Activated T-helper 1 cell treated with Interleukin-2 at 50 U/mL for 16 hours (primary cell): ENCODE data around the gene TRPC4AP.
"Not testable (repeated sequence)": the region's sequence is repeated elsewhere in the genome, so short reads cannot be mapped to it uniquely, and the experiment has no call there.

Source experiments
- DNase-seq: peaks from one replicate; pipeline ENCODE4 v3.0.0-alpha.2; 2020; ENCODE audit warnings: low read depth

Gene TRPC4AP

GRCh38 chr20:35092524-35093266 lies at the start of gene TRPC4AP:
Gene TRPC4AP (minus strand): TSS chr20:35092807. CDS start chr20:35092781, 26 bp downstream.
- peak; percentile 82 for DNase-seq

DNA sequence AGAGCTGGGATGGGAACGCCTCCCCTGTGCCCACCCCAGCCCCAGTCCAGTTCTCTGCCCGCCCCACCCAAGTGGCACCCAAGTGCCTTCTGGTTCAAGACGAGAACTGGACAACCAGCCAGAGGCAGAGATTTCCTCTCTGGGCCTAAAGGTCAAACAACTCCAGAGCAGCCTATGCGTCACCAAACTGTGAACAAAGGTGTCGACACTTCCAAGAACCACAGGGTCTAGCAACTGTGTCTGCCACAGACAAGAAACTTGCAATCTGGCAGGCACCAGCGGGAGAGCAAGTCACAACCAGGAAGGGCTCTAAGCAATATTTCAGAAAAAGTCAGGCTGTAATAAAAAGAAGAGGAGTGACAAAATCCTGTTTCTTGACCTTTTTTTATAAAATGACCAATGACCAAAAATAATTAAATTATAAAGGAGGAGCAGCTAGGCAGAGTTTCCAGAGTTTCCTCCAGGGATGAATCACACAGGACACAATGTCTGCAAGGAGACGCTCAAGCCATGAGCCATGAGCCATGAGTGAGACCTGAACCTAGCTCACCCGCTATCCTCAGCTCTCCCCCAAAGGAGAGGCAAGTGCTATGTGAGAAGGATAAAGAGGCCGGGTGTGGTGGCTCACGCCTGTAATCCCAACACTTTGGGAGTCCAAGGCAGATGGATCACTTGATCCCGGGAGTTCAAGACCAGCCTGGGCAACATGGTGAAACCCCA lies 43.4 kb upstream of the TRPC4AP start:
- DNase-seq: no peak

- no peak for DNase-seq
Measured at GRCh38 chr20:35134880-35135279, 42.3 kb upstream of the TRPC4AP start.

GRCh38 chr20:35134472-35134871 lies 41.9 kb upstream of the TRPC4AP start:
- DNase-seq: no peak

GRCh38 chr20:35133735-35134134 lies 41.1 kb upstream of the TRPC4AP start:
- no peak for DNase-seq

GRCh38 chr20:35133031-35133430 lies 40.4 kb upstream of the TRPC4AP start:
- no peak for DNase-seq

DNA sequence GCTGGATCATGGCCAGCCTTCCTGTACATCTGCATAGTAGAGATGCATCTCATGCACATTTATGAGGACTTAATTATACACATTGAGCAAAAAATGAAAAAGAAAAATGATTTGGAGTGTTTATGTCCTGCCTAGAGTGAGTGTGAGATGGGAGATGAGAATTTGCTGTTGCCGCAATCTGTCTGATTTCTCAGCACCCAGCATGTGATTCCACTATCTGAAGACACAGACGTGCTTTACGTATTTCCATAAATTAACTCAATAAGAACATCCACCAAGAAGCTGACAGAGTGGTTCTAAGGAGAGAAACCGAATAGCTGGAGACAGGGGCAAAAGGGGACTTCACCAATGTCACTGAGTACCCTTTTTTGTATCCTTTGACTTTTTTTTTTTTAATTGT lies 39.3 kb upstream of the TRPC4AP start:
- no peak for DNase-seq

DNA sequence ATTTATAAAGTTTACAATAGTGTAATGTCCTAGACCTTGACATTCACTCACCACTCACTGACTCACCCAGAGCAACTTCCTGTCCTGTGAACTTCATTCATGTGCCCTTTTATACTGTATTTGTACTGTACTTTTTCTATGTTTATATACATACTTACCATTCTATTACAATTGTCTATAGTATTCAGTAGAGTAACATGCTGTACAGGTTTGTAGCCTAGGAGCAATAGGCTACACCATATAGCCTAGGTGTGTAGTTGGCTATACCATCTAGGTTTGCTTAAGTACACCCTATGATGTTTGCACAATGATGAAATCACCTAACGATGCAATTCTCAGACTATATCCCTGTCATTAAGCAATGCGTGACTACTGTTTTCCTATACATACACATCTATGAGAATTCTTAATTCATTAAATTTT lies 37.1 kb upstream of the TRPC4AP start:
- DNase-seq: no peak

DNA sequence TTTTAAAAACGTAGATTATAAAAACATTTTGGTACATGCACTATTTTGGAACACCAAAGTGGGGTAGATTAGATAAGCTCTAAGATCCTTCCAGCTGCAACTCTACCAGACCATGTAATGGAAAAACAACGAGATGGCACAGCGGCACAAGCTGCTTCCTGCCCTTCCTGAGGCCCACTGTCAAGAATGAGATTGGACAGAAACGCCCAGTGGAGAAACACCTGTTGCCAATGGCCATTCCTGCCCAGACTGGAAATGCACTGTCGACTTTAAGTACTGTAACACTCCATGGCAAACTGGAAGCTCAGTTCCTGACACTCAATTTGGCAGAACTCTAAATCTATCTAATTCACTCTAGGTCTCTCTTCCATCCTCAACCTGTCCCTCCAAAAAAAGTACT lies 33.1 kb upstream of the TRPC4AP start:
- DNase-seq: no peak

- no peak for DNase-seq
Measured at GRCh38 chr20:35122756-35123405, 30.3 kb upstream of the TRPC4AP start.

- no peak for DNase-seq
Measured at GRCh38 chr20:35121186-35121585, 28.6 kb upstream of the TRPC4AP start.

DNA sequence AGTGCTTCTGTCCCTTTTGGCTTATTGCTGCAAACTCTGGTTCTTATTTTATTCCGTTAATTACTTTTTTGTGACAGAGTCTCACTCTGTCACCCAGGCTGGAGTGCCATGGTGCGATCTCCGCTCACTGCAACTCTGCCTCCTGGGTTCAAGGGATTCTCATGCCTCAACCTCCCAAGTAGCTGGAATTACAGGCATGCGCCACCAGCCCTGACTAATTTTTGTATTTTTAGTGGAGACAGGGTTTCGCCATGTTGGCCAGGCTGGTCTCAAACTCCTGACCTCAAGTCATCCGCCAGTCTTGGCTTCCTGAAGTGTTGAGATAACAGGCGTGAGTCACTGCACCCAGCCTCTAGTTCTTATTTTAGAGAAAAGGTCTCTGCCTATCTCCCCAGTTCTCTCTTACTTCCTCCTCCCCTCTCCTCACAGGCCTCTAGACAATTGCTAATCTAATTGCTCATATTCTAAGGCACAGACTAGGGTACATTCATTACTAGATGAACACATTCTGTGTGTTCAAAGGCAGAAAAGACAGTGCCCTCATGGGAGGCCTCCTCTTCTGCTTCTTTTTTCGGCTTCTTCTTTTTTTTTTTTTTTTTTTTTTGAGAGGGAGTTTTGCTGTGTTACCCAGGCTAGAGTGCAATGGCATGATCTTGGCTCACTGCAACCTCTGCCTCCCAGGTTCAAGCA lies 27.6 kb upstream of the TRPC4AP start:
- DNase-seq: no peak

GRCh38 chr20:35117629-35118028 lies 25.0 kb upstream of the TRPC4AP start:
- DNase-seq: no peak

GRCh38 chr20:35117196-35117595 lies 24.6 kb upstream of the TRPC4AP start:
- DNase-seq: no peak

- DNase-seq: no peak
Measured at GRCh38 chr20:35116258-35116657, 23.7 kb upstream of the TRPC4AP start.

DNA sequence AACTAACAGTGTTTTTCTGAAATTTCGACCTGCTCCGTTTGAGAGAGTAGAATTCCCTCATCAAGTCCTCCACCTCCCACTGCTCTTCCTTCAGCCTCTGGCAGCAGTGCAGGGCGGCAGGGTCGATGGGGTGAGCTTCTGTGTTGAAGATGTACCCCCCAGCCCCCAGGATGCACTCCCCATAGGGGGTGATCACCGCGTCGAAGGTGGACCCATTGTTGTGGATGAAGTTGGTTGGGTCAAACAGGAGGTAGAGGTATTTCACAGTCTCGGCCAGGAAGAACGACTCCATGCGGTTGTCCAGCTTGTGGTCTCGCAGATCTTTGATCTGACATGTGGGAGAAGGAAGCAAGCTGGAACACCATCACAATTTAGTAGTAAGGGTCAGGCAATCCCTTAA lies 23.0 kb upstream of the TRPC4AP start:
- DNase-seq: no peak

DNA sequence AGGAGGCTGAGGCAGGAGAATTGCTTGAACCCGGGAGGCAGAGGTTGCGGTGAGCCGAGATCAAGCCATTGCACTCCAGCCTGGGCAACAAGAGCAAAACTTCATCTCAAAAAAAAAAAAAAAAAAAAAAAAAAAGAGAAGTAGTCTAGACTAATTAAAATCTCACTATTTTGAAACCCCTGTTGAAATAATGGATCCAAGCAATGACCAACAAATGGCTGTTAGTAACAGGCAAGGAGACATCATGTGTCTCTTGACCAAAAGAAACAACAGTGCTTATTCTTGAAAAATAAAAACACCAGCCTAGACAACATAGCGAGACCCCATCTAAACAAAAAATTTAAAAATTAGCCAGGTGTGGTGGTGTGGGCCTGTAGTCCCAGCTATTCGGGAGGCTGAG lies 19.7 kb upstream of the TRPC4AP start:
- DNase-seq: not testable (repeated sequence)

DNA sequence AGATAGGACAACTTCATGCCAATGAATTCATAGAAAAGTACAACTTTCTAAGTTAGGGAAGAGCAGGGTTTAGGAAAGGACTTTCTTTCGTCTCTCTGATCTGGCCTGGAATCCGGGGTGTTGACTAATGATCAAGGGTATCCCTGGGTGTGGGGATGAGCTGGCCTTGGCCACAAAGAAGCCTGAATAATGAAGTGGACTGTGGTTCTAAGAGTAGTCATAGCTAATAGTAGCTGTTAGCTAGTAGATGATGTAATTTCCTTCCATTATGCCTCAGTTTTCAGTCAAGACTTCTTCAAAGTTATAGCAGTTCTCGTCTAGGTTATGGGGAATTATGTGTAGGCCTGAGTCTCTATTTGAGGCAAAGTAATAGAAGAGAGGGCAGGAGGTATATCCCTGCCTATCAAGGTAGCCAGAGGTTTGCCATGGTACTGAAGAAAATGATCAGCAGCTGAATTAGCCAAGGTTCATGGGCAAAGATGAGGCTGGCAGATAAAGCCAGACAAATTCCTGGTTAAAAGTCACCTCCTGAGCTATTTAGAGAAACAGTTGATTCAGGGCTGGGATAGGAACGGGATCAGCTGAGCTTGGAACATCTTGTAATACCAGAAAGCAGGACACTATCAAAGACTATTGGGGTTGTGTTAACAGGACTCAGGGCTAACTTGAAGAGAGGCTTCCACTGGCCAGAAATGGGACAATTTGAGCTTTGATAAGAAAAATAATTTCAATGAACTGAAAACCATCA lies 18.7 kb upstream of the TRPC4AP start:
- no peak for DNase-seq

DNA sequence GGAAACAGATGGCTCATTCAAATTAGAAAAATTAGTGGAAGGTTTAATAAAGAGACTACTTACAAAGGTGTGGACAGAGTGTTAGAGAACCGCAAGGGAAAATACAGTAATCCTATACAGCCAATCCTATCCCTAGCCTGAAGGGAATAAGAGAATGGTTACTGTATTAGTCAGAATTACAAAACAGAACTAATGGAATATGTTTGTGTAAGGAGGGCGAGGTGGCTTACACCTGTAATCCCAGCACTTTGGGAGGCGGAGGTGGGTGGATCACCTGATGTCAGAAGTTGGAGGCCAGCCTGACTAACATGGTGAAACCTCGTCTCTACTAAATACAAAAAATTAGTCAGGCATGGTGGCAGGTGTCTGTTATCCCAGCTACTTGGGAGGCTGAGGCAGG lies 16.3 kb upstream of the TRPC4AP start:
- DNase-seq: no peak

DNA sequence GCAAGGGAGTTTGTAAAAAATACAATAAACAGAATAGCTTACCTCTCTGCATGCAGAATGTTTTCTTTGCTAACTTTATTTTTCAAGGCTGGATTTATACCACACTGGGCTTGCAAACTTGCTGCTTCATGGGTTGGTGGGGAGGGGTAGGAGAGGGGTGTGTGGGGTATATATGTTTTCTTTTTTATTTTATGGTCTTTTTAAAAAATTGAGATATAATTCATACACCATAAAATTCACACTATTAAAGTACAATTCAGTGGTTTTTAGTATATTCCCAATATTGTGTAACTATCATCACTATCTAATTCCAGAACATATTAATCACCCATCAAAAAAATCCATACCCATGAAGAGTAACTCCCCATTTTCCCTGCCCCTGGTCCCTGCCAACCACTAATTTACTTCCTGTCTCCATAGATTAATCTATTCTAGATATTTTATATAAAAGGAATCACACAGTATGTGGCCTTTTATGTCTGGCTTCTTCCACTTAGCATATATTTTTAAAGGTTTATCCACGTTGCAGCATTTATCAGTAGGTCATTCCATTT lies 14.3 kb upstream of the TRPC4AP start:
- no peak for DNase-seq

GRCh38 chr20:35104685-35105295 lies 12.2 kb upstream of the TRPC4AP start:
- no peak for DNase-seq
